ENCODE results near the gene MED9. TPM values are rescaled to one million over a fixed set of nuclear protein-coding genes. Genes with fewer than 3 reads are reported as not detected.
A peak's percentile ranks its signal among the peaks of the same experiment; 100 is the strongest.

The MED9 gene
- total RNA-seq, 2 donors from 2014 or later = 4.9 to 7.8 TPM

DNA sequence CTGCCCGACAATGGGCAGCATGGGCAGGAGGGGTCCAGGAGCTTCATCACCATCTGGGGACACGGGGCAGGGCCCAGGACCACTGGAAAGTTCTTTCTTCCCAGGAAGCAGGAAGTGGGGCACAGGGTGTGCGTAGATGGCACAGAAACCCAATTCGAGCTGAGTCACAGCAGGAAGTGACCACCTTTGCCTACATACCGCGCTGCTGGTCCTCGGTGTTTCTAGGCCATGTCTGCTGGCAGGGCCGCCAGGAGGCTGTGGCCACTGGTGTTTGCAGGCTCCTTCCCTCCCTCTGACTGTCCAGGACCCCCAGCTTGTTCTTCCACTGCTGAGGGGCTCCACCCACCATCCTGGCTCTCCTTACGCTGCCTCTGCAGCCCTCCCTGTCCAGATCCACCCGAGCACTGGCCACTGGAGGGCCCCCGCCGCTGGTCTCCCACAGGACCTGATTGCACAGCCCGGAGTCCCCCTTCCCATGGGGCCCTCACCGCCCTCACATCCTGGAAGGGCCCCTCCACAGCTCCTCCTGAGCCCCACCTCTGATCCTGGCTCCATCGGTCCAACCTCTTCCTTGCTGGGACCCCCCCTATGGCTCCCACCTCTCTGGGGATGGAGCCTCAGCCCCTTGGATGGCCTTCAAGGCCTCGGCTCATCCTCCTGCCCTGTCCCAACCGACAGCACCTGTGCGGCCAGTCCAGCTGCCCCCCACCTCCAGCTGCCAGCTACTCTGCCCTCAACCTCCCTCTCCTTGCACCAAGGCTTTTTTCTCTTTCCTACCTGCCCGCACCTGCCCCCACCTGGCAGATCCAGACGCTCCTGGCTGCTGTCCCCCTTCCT is 33.9 kb downstream of the MED9 start:
- H3K27me3 ChIP-seq = no peaks in the 10 kb centered on the region
- DNase-seq = no peak
- ATAC-seq = no peak
- H3K9me3 ChIP-seq = no peaks in the 10 kb centered on the region
- no peak overlapping the region for H3K27ac ChIP-seq
- intact Hi-C loops (cut with DNase I) = no loop called here
- no peaks in the 10 kb centered on the region for H3K36me3 ChIP-seq (replicated peaks in 1 of 2; ENCODE audit: insufficient read depth in 1 of 2, low read depth in 2 of 2)
- no peak for TF ChIP-seq POLR2A (IDR thresholded peaks at IDR 0.05)
- TF ChIP-seq, protein P1, sequence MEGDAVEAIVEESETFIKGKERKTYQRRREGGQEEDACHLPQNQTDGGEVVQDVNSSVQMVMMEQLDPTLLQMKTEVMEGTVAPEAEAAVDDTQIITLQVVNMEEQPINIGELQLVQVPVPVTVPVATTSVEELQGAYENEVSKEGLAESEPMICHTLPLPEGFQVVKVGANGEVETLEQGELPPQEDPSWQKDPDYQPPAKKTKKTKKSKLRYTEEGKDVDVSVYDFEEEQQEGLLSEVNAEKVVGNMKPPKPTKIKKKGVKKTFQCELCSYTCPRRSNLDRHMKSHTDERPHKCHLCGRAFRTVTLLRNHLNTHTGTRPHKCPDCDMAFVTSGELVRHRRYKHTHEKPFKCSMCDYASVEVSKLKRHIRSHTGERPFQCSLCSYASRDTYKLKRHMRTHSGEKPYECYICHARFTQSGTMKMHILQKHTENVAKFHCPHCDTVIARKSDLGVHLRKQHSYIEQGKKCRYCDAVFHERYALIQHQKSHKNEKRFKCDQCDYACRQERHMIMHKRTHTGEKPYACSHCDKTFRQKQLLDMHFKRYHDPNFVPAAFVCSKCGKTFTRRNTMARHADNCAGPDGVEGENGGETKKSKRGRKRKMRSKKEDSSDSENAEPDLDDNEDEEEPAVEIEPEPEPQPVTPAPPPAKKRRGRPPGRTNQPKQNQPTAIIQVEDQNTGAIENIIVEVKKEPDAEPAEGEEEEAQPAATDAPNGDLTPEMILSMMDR (IDR thresholded peaks at IDR 0.05) = no peak
- no peak overlapping the region for H3K4me3 ChIP-seq
- peaks cover 16% of the 10 kb centered on the region for H3K4me1 ChIP-seq
- 88 to 92% methylated on average over 20 of the region's 20 CpGs for WGBS, 2 donors

DNA sequence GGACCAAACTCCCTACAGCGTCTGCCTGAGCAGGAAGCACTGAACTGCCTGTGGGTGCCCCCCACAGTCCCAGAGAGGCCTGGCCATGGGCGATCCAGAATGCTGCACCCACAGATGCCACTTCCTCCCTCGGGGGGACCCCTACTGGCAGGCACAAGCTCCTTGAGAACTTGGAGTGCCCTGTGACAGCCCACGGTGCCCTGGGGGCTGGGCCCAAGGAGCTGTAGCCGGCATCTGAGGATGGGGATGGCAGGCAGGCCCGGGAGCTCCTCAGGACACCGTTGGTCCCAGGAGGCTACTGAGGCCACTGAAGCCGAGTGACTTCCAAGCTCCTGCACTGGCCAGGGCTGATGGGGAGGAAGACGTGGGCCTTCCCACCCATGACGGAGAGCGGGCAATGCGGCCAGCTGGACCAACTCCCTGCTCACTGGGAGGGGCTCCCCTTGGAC is 34.5 kb downstream of the MED9 start:
- DNase-seq = no peak
- intact Hi-C loops (cut with DNase I) = no loop called here

DNA sequence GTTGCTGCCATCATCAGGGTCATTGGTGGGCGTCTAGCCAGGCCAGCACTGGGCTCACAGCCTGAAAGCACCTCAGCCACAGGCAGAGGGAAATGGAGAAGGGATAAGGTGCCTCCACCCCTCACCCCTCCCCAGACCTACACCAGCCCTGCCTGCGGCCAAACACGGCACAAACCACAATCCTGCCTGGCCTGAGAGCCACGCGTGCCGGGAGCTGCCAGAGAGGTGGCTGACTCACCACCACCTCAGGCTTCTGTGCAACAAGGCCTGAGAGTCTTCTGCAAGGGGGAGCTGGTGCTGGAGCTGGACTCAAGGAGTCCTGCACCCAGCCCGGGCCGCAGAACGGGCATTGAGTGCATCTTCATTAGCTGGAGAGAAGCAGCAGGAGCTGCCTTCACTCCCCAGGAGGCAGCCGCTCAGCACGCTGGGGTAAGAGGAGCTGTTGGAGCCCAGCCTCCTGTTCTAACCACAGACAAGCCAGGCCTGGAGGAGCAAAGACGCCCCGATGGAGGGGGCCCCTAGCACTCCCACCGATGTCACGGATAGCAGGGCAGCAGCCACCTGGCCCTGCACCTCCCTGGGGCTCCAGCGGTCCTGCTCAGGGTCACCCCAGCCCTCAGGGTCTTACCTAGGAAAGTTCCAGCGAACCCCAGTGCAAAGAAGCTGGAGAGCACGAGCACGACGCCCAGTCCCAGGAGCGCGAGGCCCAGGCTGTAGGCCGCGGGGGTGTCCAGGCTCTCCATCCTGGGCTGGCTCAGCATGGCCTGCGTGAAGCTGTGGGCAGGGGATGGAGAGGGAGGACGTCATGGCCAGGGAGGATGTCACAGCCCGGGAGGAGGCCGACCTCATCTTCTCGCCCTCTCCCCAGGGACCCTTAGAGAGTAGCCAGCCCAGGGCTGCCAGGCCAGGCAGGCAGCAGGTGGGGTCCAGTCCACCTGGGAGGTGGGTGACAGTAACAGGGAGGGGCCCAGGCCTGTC is 35.4 kb downstream of the MED9 start:
- Histone ChIP-seq H3K4me3 (no peak overlapping the region), H3K9me3 (no peaks in the 10 kb centered on the region), H3K27ac (no peak overlapping the region), H3K36me3 (replicated peaks in 1 of 2; ENCODE audit: insufficient read depth in 1 of 2, low read depth in 2 of 2) (no peaks in the 10 kb centered on the region), H3K27me3 (no peaks in the 10 kb centered on the region), H3K4me1 (peaks cover 3% of the 10 kb centered on the region)
- intact Hi-C loops (cut with DNase I) = no loop called here
- DNase-seq = peak in 1 of 4 donors; percentile 25
- no peak for ATAC-seq
- TF ChIP-seq, protein P1 (IDR thresholded peaks at IDR 0.05) = no peak
- no peak for TF ChIP-seq POLR2A (IDR thresholded peaks at IDR 0.05)
- WGBS, 2 donors = 86 to 88% methylated on average over 13 to 29 of the region's 29 CpGs

More for the DNA sequence above, 34.5 kb downstream of the MED9 start:
- no peaks in the 10 kb centered on the region for H3K27me3 ChIP-seq
- TF ChIP-seq, protein P1 (IDR thresholded peaks at IDR 0.05) = no peak
- TF ChIP-seq POLR2A (IDR thresholded peaks at IDR 0.05) = no peak
- no peak overlapping the region for H3K27ac ChIP-seq
- no peak for ATAC-seq
- no peaks in the 10 kb centered on the region for H3K9me3 ChIP-seq
- H3K4me1 ChIP-seq = peaks cover 12% of the 10 kb centered on the region
- 82 to 89% methylated on average over 5 to 12 of the region's 12 CpGs for WGBS, 2 donors
- H3K36me3 ChIP-seq (replicated peaks in 1 of 2; ENCODE audit: insufficient read depth in 1 of 2, low read depth in 2 of 2) = no peaks in the 10 kb centered on the region
- H3K4me3 ChIP-seq = no peak overlapping the region

DNA sequence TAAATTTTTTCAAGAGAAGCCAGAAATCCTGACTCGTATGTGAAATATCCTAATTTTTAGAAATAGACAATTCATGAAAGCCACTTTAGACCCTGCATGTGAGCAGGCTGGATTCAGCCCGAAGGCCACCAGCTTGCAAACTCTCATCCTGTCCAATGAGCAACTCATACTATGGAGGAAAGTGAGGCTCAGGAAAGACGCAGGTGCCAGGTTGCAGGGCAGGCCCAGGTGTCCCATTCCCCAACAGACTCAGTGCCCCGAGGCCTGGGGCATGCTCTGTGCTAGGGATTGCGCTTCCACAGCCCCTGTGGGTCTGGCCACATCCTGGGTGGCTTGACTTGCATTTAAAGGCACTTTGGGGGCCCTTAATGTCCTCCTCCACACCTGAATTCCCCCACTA is 36.1 kb downstream of the MED9 start:
- H3K4me1 ChIP-seq = no peaks in the 10 kb centered on the region
- WGBS, 2 donors = 90 to 100% methylated on average over 2 to 5 of the region's 5 CpGs
- ATAC-seq = no peak
- no peaks in the 10 kb centered on the region for H3K9me3 ChIP-seq
- no peak overlapping the region for H3K27ac ChIP-seq
- H3K4me3 ChIP-seq = no peak overlapping the region
- no peaks in the 10 kb centered on the region for H3K27me3 ChIP-seq
- no peaks in the 10 kb centered on the region for H3K36me3 ChIP-seq (replicated peaks in 1 of 2; ENCODE audit: insufficient read depth in 1 of 2, low read depth in 2 of 2)
- intact Hi-C loops (cut with DNase I) = no loop called here
- no peak for DNase-seq
- no peak for TF ChIP-seq POLR2A (IDR thresholded peaks at IDR 0.05)
- TF ChIP-seq, protein P1 (IDR thresholded peaks at IDR 0.05) = no peak

Measured in body of pancreas (tissue), 4 donors.